ENCODE results near the gene ATP1A4. TPM values are rescaled to one million over a fixed set of nuclear protein-coding genes. Genes with fewer than 3 reads are reported as not detected.

ATP1A4 gene
- total RNA-seq, 1 experiment from 2014 or later = not detected

DNA sequence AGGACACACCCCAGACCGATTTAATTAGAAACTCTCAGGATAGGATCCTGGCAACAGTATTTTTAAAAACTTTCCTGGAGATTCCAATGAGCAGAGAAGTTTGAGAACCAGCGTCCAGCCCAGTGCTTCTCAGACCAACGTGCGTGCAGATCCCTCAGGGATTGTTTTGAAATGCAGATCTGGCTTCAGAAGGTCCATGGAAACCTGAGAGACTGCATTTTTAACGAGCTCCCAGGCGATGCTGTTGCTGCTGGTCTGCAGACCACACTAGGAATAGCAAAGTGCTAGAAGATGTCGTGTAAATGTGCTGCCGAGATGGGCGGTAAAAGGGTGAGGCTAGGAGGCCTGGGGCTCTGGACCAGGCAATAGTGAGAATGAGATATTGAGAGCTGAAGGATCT, 20.6 kb downstream of the ATP1A4 start:
- no peaks in the 10 kb centered on the region for H3K36me3 Mint-ChIP-seq (ENCODE audit: insufficient read depth, unreplicated experiment)
- H3K4me1 Mint-ChIP-seq (ENCODE audit: insufficient read depth, unreplicated experiment) = peaks cover 6% of the 10 kb centered on the region
- no peak for DNase-seq (ENCODE audit: unreplicated experiment)
- CTCF ChIA-PET = interaction anchor here (0.7 to 2.6 kb wide), 7 partner anchors 17 to 204 kb away, joined by 3 to 9 read pairs (median 6); partner anchors contain the start of gene IGSF8
- TF ChIP-seq, protein P1, sequence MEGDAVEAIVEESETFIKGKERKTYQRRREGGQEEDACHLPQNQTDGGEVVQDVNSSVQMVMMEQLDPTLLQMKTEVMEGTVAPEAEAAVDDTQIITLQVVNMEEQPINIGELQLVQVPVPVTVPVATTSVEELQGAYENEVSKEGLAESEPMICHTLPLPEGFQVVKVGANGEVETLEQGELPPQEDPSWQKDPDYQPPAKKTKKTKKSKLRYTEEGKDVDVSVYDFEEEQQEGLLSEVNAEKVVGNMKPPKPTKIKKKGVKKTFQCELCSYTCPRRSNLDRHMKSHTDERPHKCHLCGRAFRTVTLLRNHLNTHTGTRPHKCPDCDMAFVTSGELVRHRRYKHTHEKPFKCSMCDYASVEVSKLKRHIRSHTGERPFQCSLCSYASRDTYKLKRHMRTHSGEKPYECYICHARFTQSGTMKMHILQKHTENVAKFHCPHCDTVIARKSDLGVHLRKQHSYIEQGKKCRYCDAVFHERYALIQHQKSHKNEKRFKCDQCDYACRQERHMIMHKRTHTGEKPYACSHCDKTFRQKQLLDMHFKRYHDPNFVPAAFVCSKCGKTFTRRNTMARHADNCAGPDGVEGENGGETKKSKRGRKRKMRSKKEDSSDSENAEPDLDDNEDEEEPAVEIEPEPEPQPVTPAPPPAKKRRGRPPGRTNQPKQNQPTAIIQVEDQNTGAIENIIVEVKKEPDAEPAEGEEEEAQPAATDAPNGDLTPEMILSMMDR (IDR thresholded peaks at IDR 0.05; ENCODE audit: unreplicated experiment) = no peak
- BruUV-seq (replicated peaks) = no TSS peak
- intact Hi-C loops (cut with micrococcal nuclease) = no loop called here
- no peaks in the 10 kb centered on the region for H3K9me3 Mint-ChIP-seq (ENCODE audit: unreplicated experiment)
- H3K27ac Mint-ChIP-seq (ENCODE audit: low read depth, unreplicated experiment) = no peak overlapping the region
- POLR2A ChIA-PET = no interaction called here
- H3K4me3 Mint-ChIP-seq (ENCODE audit: unreplicated experiment) = no peak overlapping the region
- H3K27me3 Mint-ChIP-seq (ENCODE audit: insufficient read depth, unreplicated experiment) = peaks cover 27% of the 10 kb centered on the region

DNA sequence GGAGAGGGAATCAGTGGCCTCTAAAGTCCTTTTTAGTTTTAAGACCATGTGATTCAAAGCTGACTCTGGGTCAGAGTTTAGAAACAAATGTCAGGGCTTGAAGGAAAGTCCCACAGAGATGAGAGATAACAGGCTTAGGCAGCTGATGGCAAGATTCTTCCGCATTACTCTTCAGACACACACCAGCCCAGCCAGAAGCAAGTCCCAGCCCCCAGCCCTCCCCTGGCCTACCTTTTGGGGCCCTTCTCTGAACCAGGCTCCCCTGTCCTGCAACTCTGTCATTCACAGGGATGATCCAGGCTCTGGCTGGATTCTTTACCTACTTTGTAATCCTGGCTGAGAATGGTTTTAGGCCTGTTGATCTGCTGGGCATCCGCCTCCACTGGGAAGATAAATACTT, 25.8 kb downstream of the ATP1A4 start:
- CTCF ChIA-PET = interaction anchor here (0.6 kb wide), 2 partner anchors 19 to 77 kb away, joined by 3 read pairs; no protein-coding TSS in a partner anchor
- H3K36me3 Mint-ChIP-seq (ENCODE audit: insufficient read depth, unreplicated experiment) = no peaks in the 10 kb centered on the region
- H3K9me3 Mint-ChIP-seq (ENCODE audit: unreplicated experiment) = no peaks in the 10 kb centered on the region
- H3K27ac Mint-ChIP-seq (ENCODE audit: low read depth, unreplicated experiment) = no peak overlapping the region
- H3K4me3 Mint-ChIP-seq (ENCODE audit: unreplicated experiment) = no peak overlapping the region
- peaks cover 45% of the 10 kb centered on the region for H3K27me3 Mint-ChIP-seq (ENCODE audit: insufficient read depth, unreplicated experiment)
- intact Hi-C loops (cut with micrococcal nuclease) = no loop called here
- DNase-seq (ENCODE audit: unreplicated experiment) = no peak
- TF ChIP-seq, protein P1 (IDR thresholded peaks at IDR 0.05; ENCODE audit: unreplicated experiment) = no peak
- H3K4me1 Mint-ChIP-seq (ENCODE audit: insufficient read depth, unreplicated experiment) = no peaks in the 10 kb centered on the region
- POLR2A ChIA-PET = no interaction called here
- no TSS peak for BruUV-seq (replicated peaks)

DNA sequence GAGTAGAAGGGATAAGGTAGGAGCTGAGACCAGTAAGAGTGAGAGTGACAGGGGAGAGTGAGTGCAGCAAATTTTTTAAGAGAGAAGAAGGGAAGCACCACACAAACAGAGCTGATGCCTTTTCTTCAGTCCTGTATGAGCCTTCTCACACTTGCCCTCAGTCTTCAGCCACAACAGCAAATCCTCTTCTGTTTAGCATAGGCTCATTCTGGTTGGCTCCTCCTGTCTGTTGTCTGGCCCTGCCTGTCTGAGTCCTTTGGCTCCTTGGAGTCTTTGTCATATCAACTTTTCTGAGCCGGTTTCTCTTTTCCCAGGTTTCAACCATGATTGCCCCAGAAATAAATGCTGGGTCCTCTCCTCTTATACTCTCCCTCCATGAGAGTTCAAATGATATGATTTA, 26.3 kb downstream of the ATP1A4 start:
- H3K4me1 Mint-ChIP-seq (ENCODE audit: insufficient read depth, unreplicated experiment) = no peaks in the 10 kb centered on the region

GRCh38 chr1:160178731-160179130, 27.3 kb downstream of the ATP1A4 start:
- ChIA-PET CTCF (interaction anchor here (1.2 to 1.3 kb wide), 2 partner anchors 11 to 132 kb away, joined by 4 to 7 read pairs; no protein-coding TSS in a partner anchor), POLR2A (no interaction called here)
- Mint-ChIP-seq H3K27ac (ENCODE audit: low read depth, unreplicated experiment) (no peak overlapping the region), H3K9me3 (ENCODE audit: unreplicated experiment) (no peaks in the 10 kb centered on the region), H3K4me3 (ENCODE audit: unreplicated experiment) (no peak overlapping the region), H3K27me3 (ENCODE audit: insufficient read depth, unreplicated experiment) (peaks cover 30% of the 10 kb centered on the region), H3K36me3 (ENCODE audit: insufficient read depth, unreplicated experiment) (no peaks in the 10 kb centered on the region), H3K4me1 (ENCODE audit: insufficient read depth, unreplicated experiment) (no peaks in the 10 kb centered on the region)
- no peak for DNase-seq (ENCODE audit: unreplicated experiment)
- BruUV-seq (replicated peaks) = no TSS peak
- intact Hi-C loops (cut with micrococcal nuclease) = no loop called here
- TF ChIP-seq, protein P1 (IDR thresholded peaks at IDR 0.05; ENCODE audit: unreplicated experiment) = no peak

More for the DNA sequence above, 26.3 kb downstream of the ATP1A4 start:
- Mint-ChIP-seq H3K4me3 (ENCODE audit: unreplicated experiment) (no peak overlapping the region), H3K27ac (ENCODE audit: low read depth, unreplicated experiment) (no peak overlapping the region), H3K27me3 (ENCODE audit: insufficient read depth, unreplicated experiment) (peaks cover 41% of the 10 kb centered on the region), H3K36me3 (ENCODE audit: insufficient read depth, unreplicated experiment) (no peaks in the 10 kb centered on the region), H3K9me3 (ENCODE audit: unreplicated experiment) (no peaks in the 10 kb centered on the region)
- ChIA-PET POLR2A (no interaction called here), CTCF (interaction anchor here (0.6 to 1.2 kb wide), 2 partner anchors 77 to 131 kb away, joined by 3 to 4 read pairs; no protein-coding TSS in a partner anchor)
- intact Hi-C loops (cut with micrococcal nuclease) = no loop called here
- DNase-seq (ENCODE audit: unreplicated experiment) = no peak
- no TSS peak for BruUV-seq (replicated peaks)
- TF ChIP-seq, protein P1 (IDR thresholded peaks at IDR 0.05; ENCODE audit: unreplicated experiment) = no peak
